GM19240 (cell line): ENCODE data around the gene RIOK1.

ENCODE experiments used
- DNase-seq: peaks from one replicate; pipeline ENCODE4 v3.0.0; 2011; ENCODE audit warnings: low spot score; ENCODE audit not compliant: insufficient read length

The RIOK1 gene

DNA sequence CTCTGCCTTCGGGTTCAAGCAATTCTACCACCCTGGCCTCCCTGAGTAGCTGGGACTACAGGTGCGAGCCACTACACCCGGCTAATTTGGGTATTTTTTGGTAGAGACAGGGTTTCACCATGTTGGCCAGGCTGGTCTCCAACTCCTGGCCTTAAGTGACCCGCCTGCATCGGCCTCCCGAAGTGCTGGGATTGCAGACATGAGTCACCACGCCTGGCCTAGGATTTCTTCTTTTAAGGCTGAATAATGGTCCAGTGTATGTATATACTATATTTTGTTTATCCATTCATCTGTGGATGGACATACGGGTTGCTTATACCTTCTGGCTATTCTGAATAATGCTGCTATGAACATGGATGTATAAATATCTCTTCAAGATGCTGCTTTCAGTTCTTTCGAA is 17.1 kb downstream of the RIOK1 start:
- DNase-seq: no peak

- DNase-seq: no peak
Measured at GRCh38 chr6:7409740-7410139, 20.1 kb downstream of the RIOK1 start.

DNA sequence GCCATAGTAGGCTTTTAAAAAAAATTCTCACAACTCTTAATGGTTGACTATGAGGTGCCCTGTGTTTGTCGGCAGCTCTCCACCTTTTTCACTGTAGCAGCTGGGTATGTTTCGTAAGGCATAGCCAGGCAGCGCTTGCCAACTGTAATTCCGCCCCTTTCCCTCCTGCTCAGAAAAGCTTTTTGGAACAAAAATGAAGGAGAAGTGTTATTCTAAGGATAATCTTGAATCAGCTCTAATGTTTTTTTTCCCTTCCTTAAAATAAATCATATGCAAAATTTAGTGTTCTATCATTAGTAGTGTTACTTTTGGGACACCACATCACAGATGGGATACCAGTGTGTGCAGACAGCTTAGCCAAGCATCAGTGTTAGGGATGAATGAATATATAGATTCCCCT is 21.2 kb downstream of the RIOK1 start:
- DNase-seq: no peak

- no peak for DNase-seq
Measured at GRCh38 chr6:7411328-7411727, 21.7 kb downstream of the RIOK1 start.

- no peak for DNase-seq
Measured at GRCh38 chr6:7413151-7413823, 23.7 kb downstream of the RIOK1 start.

DNA sequence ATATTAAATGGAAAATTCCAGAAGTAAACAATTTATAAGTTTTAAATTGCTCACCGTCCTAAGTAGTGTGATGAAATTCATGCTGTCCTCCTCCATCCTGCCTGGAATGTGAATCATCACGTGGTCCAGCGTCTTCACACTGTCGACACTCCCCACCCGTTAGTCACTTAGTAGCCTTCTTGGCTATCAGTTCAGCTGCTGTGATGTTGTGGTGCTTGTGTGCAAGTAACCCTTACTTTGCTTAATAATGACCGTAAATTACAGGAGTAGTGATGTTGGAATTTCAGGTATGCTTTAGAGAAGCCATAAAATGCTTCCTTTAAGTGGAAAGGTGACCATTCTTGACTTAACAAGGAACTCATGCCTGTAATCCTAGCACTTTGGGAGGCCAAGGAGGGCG is 25.2 kb downstream of the RIOK1 start:
- no peak for DNase-seq

DNA sequence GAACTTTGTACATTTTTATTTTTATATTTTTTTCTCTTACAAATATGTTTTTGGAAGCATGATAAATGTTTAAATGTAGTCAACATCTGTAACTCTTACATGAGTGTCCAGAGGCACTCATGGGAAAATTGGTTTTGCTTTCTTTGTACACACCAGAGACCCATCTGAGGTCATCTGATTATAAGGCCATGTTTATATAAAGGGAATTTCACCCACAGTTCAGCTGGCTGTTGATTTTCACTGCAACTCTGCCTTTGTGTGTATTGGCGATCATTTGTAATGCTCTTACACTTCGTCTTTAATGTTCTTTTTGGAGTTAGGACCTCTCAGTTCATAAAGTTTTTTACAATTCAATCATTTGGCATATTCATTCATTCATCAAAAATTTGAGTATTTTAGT is 28.1 kb downstream of the RIOK1 start:
- no peak for DNase-seq

DNA sequence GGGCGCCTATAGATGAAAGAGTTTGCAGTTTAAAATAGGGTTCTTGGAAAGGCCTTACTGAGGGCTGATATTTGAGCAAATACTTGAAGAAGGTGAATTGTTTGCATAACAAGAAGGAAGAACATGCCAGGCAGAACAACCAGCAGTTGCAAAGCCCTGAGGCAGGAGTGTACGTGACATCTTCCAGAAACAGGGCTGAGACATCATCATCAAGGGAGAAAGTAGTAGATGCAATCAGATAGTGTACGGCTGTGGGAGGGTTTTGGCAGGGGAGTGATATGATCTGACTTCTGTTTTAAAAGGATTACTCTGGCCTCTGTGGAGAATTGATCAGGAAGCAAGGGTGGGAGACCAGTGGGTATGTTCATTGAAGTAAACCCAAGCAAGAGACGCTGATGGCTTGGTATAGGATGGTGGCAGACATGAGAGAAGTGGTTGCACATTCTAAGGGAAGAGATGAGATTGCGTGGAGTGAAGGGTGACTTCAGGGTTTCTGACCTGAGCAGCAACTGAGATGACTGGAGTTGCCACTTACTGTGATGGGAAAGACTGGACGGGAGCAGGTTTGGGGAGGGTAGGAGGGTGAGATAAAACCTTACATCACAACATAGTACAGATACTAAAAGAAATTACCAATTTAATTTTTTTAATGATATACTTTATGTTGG is 28.8 kb downstream of the RIOK1 start:
- no peak for DNase-seq

- DNase-seq: no peak
Measured at GRCh38 chr6:7419065-7419464, 29.5 kb downstream of the RIOK1 start.

DNA sequence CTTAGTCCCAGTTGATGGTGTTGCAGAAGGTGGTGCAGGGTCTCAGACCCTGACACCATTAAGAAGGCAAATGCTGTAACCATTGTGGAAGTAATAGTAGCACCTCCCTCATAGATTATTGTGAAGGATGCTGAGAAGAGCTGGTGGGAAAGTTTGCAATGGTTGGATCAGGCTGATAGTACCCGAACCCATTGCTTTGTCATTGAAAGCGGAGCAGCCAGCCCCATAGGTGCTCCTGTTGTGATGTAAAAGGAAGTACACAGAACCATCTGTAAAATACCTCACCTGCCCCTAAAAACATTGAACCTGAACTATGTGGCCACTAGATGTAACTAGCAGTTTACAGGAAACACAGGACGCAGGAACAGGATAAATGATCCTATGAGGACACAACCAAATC is 31.5 kb downstream of the RIOK1 start:
- no peak for DNase-seq

DNA sequence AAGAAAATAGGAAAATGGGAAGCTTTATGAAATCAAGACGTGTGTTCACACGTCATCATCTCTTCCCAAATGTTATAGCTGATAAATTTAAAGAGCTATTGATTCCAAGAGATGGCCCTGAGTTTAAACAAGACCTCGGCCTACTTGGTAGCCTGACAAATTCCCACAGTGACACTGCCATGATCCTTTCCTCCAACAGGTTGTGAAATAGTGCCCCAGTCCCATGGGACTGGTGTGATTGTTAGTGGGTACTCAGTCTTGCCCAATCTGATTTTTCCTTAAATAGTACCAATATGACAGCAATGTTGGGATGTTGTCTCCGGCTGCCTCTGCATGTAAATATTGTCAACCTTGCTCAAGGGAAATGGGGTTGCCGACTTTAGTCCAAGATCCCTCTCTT is 34.5 kb downstream of the RIOK1 start:
- DNase-seq: no peak

GRCh38 chr6:7424967-7425807 is 35.6 kb downstream of the RIOK1 start:
- no peak for DNase-seq

DNA sequence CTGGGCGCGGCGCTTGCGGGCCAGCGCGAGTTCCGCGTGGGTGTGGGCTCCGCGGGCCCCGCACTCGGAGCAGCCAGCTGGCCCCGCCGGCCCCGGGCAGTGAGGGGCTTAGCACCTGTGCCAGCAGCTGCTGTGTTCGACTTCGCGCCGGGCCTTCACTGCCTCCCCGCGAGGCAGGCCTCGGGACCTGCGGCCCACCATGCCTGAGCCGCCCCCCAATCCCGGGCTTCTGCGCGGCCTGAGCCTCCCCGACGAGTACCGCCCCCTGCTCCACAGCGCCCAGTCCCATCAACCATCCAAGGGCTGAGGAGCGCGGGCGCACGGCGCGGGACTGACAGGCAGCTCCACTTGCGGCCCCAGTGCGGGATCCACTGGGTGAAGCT is 36.2 kb downstream of the RIOK1 start:
- no peak for DNase-seq

DNA sequence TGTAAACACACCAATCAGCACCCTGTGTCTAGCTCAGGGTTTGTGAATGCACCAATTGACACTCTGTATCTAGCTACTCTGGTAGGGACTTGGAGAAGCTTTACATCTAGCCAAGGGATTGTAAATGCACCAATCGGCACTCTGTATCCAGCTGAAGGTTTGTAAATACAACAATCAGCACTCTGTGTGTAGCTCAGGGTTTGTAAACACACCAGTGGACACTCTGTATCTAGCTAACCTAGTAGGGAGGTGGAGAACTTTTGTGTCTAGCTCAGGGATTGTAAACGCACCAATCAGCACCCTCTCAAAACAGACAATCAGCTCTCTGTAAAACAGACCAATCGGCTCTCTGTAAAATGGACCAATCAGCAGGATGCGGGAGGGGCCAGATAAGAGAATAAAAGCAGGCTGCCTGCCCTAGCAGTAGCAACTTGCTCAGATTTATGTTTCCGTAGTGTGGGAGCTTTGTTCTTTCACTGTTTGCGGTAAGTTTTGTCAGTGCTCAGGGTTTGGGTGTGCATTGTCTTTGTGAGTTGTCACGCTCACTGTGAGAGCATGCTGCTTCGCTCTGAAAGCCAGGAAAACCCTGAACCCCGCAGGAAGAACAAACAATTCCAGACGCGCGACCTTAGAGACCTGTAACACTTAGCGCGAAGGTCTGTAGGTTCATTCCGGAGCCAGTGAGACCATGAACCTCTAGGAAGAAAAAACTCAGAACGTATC is 37.0 kb downstream of the RIOK1 start:
- DNase-seq: no peak

DNA sequence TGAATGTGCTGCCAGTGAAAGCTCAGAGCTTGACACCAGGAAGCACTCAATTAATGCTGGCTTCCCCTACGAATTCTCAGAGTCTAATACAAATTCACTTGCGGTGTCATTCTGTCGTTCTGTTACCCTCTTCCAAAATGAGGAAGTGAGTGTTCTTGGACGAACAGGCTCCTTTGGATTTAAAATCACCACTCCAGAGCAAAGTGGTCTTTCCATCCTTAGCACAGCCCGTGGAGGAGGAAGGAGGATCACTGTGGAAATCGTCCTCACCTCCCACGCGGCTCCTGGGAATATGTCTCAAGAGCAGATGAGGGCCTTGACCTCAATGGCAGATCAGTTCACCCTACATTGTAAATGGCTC is 41.7 kb downstream of the RIOK1 start:
- DNase-seq: no peak

DNA sequence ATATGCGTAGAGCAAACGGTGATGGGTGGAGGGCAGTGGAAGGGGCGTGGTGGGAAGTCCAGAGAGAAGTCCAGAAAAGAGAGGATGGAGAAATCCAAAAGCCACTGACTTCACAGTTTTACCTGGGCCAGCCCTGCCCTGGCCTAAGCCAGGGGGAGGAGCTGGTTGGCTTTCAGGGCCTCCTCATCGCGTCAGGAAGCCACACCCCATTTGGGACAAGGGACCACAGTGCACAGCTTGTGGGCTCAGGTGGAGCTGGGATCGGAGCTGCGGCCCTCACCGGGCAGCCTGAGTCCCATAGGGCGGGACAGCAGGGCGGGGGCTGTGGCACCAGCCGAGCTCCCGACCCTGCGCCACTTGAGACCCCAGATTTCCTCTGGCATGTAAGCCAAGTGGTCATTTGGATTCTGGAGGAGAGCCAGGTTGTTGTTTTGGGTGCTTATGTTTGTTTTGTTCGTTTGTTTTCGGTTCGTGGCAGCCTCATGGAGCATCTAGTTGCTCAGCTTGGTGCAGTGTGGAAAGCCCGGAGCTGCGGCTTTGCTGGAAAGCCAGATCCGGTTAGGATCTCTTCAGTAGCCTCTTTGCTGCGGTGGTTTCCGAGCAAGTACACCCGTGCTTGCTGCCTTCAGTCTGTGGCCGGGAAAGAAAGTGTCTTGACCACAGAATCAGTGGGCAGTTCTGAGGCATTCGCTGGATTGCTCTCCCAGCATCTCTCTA is 42.2 kb downstream of the RIOK1 start:
- DNase-seq: no peak

GRCh38 chr6:7432391-7433120 is 42.9 kb downstream of the RIOK1 start:
- no peak for DNase-seq

- DNase-seq: no peak
Measured at GRCh38 chr6:7433121-7433617, 43.6 kb downstream of the RIOK1 start.

- DNase-seq: no peak
Measured at GRCh38 chr6:7434672-7435071, 45.1 kb downstream of the RIOK1 start.

DNA sequence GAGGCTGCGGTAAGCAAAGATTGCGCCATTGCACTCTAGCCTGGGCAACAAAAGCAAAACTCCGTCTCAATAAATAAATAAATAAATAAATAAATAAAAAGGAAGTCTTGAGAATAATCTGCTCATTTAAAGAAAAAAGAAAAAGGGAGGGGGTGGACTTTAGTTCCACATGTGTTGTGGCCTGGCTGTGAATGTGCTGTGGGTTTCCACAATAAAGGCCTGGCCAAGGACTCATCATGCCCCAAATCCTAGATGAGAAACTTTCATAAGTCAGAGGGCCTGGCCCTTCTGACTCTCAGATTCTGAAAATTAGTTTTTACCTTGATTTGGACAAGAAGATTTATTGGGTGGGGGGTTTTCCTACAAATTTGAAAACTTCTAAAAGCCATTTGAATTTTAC is 48.4 kb downstream of the RIOK1 start:
- no peak for DNase-seq
